Progenitor cell of endocrine pancreas (in vitro differentiated cells): Measurements from ENCODE around the gene IFNAR1. TPM values are rescaled to one million over a fixed set of nuclear protein-coding genes. Genes with fewer than 3 reads are reported as not detected.

Source experiments
- DNase-seq: peaks from one replicate; pipeline ENCODE4 v3.0.0; 2021; ENCODE audit warnings: low spot score; ENCODE audit not compliant: unreplicated experiment
- H3K27ac Mint-ChIP-seq: 2 replicates; pipeline ENCODE4 v1.8.0; 2021; ENCODE audit warnings: mild to moderate bottlenecking, moderate library complexity, mixed read lengths
- H3K27me3 Mint-ChIP-seq: 2 replicates; pipeline ENCODE4 v1.8.0; 2021; ENCODE audit warnings: mixed read lengths
- H3K36me3 Mint-ChIP-seq: 2 replicates; pipeline ENCODE4 v1.8.0; 2022; ENCODE audit warnings: mixed read lengths; ENCODE audit not compliant: insufficient read depth
- H3K4me1 Mint-ChIP-seq: 2 replicates; pipeline ENCODE4 v1.8.0; 2021; ENCODE audit warnings: low read depth, mixed read lengths
- H3K4me3 Mint-ChIP-seq: 2 replicates; pipeline ENCODE4 v1.8.0; 2021; ENCODE audit warnings: low read depth, mild to moderate bottlenecking, moderate library complexity, mixed read lengths
- H3K9me3 Mint-ChIP-seq: 2 replicates; pipeline ENCODE4 v1.8.0; 2021; ENCODE audit warnings: low read depth, mixed read lengths
- CTCF ChIP-seq: fragments of 200-600 bp; sonication (generic); IDR thresholded peaks from one replicate; pipeline ENCODE4 v1.5.0; 2021; ENCODE audit warnings: antibody characterized with exemption, mild to moderate bottlenecking; ENCODE audit not compliant: unreplicated experiment
- total RNA-seq: library from RNA; stranded (reverse); gene quantifications from 2 replicates; pipeline ENCODE4 v1.2.1, GENCODE V29; 2021

Gene IFNAR1
- total RNA-seq, 1 donor from 2014 or later: 19.6 TPM

GRCh38 chr21:33393348-33393747 is 68.6 kb downstream of the IFNAR1 start:
- no peaks in the 10 kb centered on the region for H3K27me3 Mint-ChIP-seq
- no peak overlapping the region for H3K27ac Mint-ChIP-seq
- H3K36me3 Mint-ChIP-seq: no peaks in the 10 kb centered on the region
- no peaks in the 10 kb centered on the region for H3K9me3 Mint-ChIP-seq
- no peak for TF ChIP-seq CTCF
- no peak for DNase-seq
- H3K4me1 Mint-ChIP-seq: peaks cover 2% of the 10 kb centered on the region
- H3K4me3 Mint-ChIP-seq: no peak overlapping the region

DNA sequence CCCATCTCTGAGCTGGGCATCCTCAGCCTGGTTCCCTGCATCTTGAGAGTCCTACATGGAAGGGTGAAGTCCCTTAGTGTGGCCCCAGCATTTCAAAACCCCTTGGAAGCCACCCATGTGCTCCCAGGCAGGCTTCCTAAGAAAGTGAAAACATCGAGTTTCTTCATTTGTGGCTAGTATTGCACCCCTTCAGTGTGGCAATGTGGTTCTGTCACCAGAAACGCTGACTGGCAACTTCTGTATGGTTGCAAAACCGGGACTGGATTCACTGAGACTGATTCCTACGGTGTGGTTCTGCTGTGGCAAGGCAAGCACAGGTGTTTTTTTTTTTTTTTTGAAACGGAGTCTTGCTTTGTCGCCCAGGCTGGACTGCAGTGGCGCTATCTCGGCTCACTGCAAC is 69.5 kb downstream of the IFNAR1 start:
- Mint-ChIP-seq H3K9me3 (no peaks in the 10 kb centered on the region), H3K4me1 (peaks cover 2% of the 10 kb centered on the region), H3K36me3 (no peaks in the 10 kb centered on the region), H3K27me3 (no peaks in the 10 kb centered on the region), H3K4me3 (no peak overlapping the region), H3K27ac (no peak overlapping the region)
- no peak for TF ChIP-seq CTCF
- DNase-seq: no peak

- peaks cover 2% of the 10 kb centered on the region for H3K4me1 Mint-ChIP-seq
- no peak for DNase-seq
- TF ChIP-seq CTCF: no peak
- H3K9me3 Mint-ChIP-seq: no peaks in the 10 kb centered on the region
- H3K27me3 Mint-ChIP-seq: no peaks in the 10 kb centered on the region
- no peaks in the 10 kb centered on the region for H3K36me3 Mint-ChIP-seq
- no peak overlapping the region for H3K4me3 Mint-ChIP-seq
- H3K27ac Mint-ChIP-seq: no peak overlapping the region
These were observed 71.1 kb downstream of the IFNAR1 start for GRCh38 chr21:33395891-33396331.

DNA sequence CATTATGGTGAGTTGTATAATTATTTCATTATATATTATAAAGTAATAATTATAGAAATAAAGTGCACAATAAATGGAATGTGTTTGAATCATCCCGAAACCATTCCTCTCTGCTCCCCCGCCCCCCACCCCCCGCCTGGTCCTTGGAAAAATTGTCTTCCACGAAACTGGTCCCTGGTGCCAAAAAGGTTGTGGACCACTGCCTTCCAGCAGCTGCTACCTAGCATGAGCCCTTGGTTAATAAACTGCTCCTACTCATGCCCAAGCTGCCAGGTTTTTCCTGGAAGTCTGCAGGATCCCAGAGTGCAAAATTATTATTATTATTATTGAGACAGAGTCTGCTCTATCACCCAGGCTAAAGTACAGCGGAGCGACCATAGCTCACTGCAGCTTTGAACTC is 71.7 kb downstream of the IFNAR1 start:
- Mint-ChIP-seq H3K9me3 (no peaks in the 10 kb centered on the region), H3K4me1 (peaks cover 2% of the 10 kb centered on the region), H3K27me3 (no peaks in the 10 kb centered on the region), H3K4me3 (no peak overlapping the region), H3K36me3 (no peaks in the 10 kb centered on the region), H3K27ac (no peak overlapping the region)
- no peak for TF ChIP-seq CTCF
- DNase-seq: no peak

DNA sequence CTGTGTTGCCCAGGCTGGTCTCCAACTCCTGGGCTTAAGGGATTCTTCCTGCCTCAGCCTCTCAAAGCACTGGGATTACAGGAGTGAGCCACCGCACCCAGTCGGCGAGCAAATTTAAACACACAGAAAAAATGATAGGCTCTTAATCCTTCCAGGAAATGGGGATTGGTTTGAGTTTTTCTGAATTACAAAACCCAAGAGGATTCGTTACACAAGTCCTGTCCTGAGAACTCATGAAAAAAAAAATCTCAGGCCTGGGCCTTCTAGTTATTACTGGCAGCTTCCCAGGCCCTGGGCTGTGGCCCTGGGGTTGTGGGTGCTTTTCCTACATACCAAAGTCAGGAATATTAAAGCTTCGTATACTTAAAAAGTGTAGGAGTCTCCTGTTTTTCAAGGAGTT is 72.2 kb downstream of the IFNAR1 start:
- H3K27ac Mint-ChIP-seq: no peak overlapping the region

More for the DNA sequence above, 72.2 kb downstream of the IFNAR1 start:
- no peak for DNase-seq
- Mint-ChIP-seq H3K9me3 (no peaks in the 10 kb centered on the region), H3K27me3 (no peaks in the 10 kb centered on the region), H3K36me3 (no peaks in the 10 kb centered on the region), H3K4me1 (peaks cover 2% of the 10 kb centered on the region), H3K4me3 (no peak overlapping the region)
- no peak for TF ChIP-seq CTCF
